NCI-H2227 (cell line): ENCODE results near the gene GARNL3.

Experiments used
- DNase-seq: peaks from one replicate; lab custom pipeline; 2025; ENCODE audit not compliant: unreplicated experiment; lab: John Stamatoyannopoulos, UW

GARNL3 gene

GRCh38 chr9:127308652-127309434 lies 44.3 kb downstream of the GARNL3 start:
- no peak for DNase-seq

- DNase-seq = no peak
These were observed 45.1 kb downstream of the GARNL3 start for GRCh38 chr9:127309715-127310114.

GRCh38 chr9:127311239-127311741 lies 46.7 kb downstream of the GARNL3 start:
- no peak for DNase-seq

- no peak for DNase-seq
These were observed 48.5 kb downstream of the GARNL3 start for GRCh38 chr9:127313042-127313560.

- no peak for DNase-seq
These were observed 50.3 kb downstream of the GARNL3 start for GRCh38 chr9:127314911-127315310.

- DNase-seq = no peak
These were observed 52.2 kb downstream of the GARNL3 start for GRCh38 chr9:127316586-127317323.

- no peak for DNase-seq
These were observed 54.1 kb downstream of the GARNL3 start for GRCh38 chr9:127318651-127319167.

- no peak for DNase-seq
These were observed 55.0 kb downstream of the GARNL3 start for GRCh38 chr9:127319366-127320114.

- DNase-seq = no peak
These were observed 55.5 kb downstream of the GARNL3 start for GRCh38 chr9:127320115-127320378.

GRCh38 chr9:127323393-127323792 lies 58.8 kb downstream of the GARNL3 start:
- no peak for DNase-seq

- DNase-seq = no peak
These were observed 65.9 kb downstream of the GARNL3 start for GRCh38 chr9:127330501-127330900.

- DNase-seq = no peak
These were observed 68.9 kb downstream of the GARNL3 start for GRCh38 chr9:127333221-127334064.

GRCh38 chr9:127334725-127335124 lies 70.2 kb downstream of the GARNL3 start:
- no peak for DNase-seq

- no peak for DNase-seq
These were observed 71.5 kb downstream of the GARNL3 start for GRCh38 chr9:127336086-127336485.

- DNase-seq = no peak
These were observed 72.2 kb downstream of the GARNL3 start for GRCh38 chr9:127336506-127337352.

GRCh38 chr9:127340721-127341120 lies 76.1 kb downstream of the GARNL3 start:
- DNase-seq = no peak

- DNase-seq = no peak
These were observed 76.6 kb downstream of the GARNL3 start for GRCh38 chr9:127341152-127341551.

GRCh38 chr9:127344368-127345000 lies 79.9 kb downstream of the GARNL3 start:
- no peak for DNase-seq

- DNase-seq = no peak
These were observed 81.0 kb downstream of the GARNL3 start for GRCh38 chr9:127345566-127345965.
